DMS 273 treated with DMSO at 0.1 percent for 48 hours (cell line): Measurements from ENCODE around the gene EGFR.
"Not testable (repeated sequence)": the region's sequence is repeated elsewhere in the genome, so short reads cannot be mapped to it uniquely, and the experiment has no call there.

Experiments used
- DNase-seq: peaks from one replicate; lab custom pipeline; 2025; lab: John Stamatoyannopoulos, UW

The EGFR gene

GRCh38 chr7:55147736-55148135 lies 128.9 kb downstream of the EGFR start:
- DNase-seq: no peak

- DNase-seq: no peak
These were observed 129.8 kb downstream of the EGFR start for GRCh38 chr7:55148571-55148970.

GRCh38 chr7:55149001-55149400 lies 130.2 kb downstream of the EGFR start:
- no peak for DNase-seq

- no peak for DNase-seq
These were observed 131.3 kb downstream of the EGFR start for GRCh38 chr7:55150166-55150565.

- DNase-seq: no peak
These were observed 132.1 kb downstream of the EGFR start for GRCh38 chr7:55150709-55151451.

GRCh38 chr7:55152516-55152915 lies 133.7 kb downstream of the EGFR start:
- no peak for DNase-seq

GRCh38 chr7:55154096-55154495 lies 135.3 kb downstream of the EGFR start:
- no peak for DNase-seq

GRCh38 chr7:55155351-55156117 lies 136.7 kb downstream of the EGFR start:
- DNase-seq: no peak

GRCh38 chr7:55156919-55157763 lies 138.3 kb downstream of the EGFR start:
- DNase-seq: no peak

GRCh38 chr7:55157764-55158105 lies 138.9 kb downstream of the EGFR start:
- DNase-seq: no peak

GRCh38 chr7:55158541-55159382 lies 139.9 kb downstream of the EGFR start:
- no peak for DNase-seq

- no peak for DNase-seq
These were observed 141.7 kb downstream of the EGFR start for GRCh38 chr7:55160539-55160938.

- DNase-seq: no peak
These were observed 142.4 kb downstream of the EGFR start for GRCh38 chr7:55161154-55161687.

- no peak for DNase-seq
These were observed 143.7 kb downstream of the EGFR start for GRCh38 chr7:55162476-55162875.

- no peak for DNase-seq
These were observed 144.9 kb downstream of the EGFR start for GRCh38 chr7:55163733-55164132.

- no peak for DNase-seq
These were observed 145.7 kb downstream of the EGFR start for GRCh38 chr7:55164527-55164926.

GRCh38 chr7:55165176-55165861 lies 146.5 kb downstream of the EGFR start:
- DNase-seq: no peak

GRCh38 chr7:55167296-55167695 lies 148.5 kb downstream of the EGFR start:
- DNase-seq: not testable (repeated sequence)

- no peak for DNase-seq
These were observed 151.7 kb downstream of the EGFR start for GRCh38 chr7:55170335-55171069.

GRCh38 chr7:55171157-55171556 lies 152.3 kb downstream of the EGFR start:
- no peak for DNase-seq
